Measurements from ENCODE around the gene RMND1.

RMND1 gene

DNA sequence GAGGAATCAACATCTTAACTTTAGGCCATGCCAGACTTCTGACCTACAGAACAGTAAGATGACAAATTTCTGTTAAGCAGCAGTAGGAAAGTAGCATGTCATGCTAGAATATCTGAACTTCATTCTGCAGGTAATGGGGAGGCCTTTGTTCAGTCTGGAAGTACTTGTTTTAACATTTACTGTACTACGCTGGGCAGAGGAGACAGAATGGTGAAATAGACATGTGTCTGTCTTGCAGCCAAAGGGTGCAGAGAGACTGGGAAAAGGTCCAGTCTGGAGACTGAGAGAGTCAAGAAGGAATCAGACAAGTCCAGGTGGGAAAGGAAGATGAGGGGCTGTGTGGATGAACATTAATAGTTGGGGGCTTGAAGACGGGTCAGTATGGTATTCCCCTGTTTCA is 43.1 kb downstream of the RMND1 start:
- no peaks in the 10 kb centered on the region for H3K4me1 ChIP-seq
- no peak overlapping the region for H3K4me2 ChIP-seq (ENCODE audit: low read length)
- no peak overlapping the region for H3K27ac ChIP-seq
- no peaks in the 10 kb centered on the region for H3K36me3 ChIP-seq (ENCODE audit: control insufficient read depth, insufficient read depth, low read length)
- H3K79me2 ChIP-seq = no peaks in the 10 kb centered on the region
- H3K4me3 ChIP-seq (ENCODE audit: low read depth, low read length) = no peak overlapping the region
- TF ChIP-seq CTCF (IDR thresholded peaks at IDR 0.05) = no peak
- H2AFZ ChIP-seq = no peak overlapping the region
- no peak overlapping the region for H3K9ac ChIP-seq
- no peaks in the 10 kb centered on the region for H3K27me3 ChIP-seq (ENCODE audit: control insufficient read depth, insufficient read depth, low read length)
- no peaks in the 10 kb centered on the region for H3K9me3 ChIP-seq (ENCODE audit: control insufficient read depth, low read length)

- no peaks in the 10 kb centered on the region for H3K9me3 ChIP-seq (ENCODE audit: control insufficient read depth, low read length)
- H3K4me3 ChIP-seq (ENCODE audit: low read depth, low read length) = no peak overlapping the region
- no peaks in the 10 kb centered on the region for H3K27me3 ChIP-seq (ENCODE audit: control insufficient read depth, insufficient read depth, low read length)
- no peaks in the 10 kb centered on the region for H3K4me1 ChIP-seq
- H3K79me2 ChIP-seq = peaks cover 20% of the 10 kb centered on the region
- H2AFZ ChIP-seq = no peak overlapping the region
- H3K4me2 ChIP-seq (ENCODE audit: low read length) = no peak overlapping the region
- TF ChIP-seq CTCF (IDR thresholded peaks at IDR 0.05) = no peak
- H3K27ac ChIP-seq = no peak overlapping the region
- no peaks in the 10 kb centered on the region for H3K36me3 ChIP-seq (ENCODE audit: control insufficient read depth, insufficient read depth, low read length)
- no peak overlapping the region for H3K9ac ChIP-seq
Observed at GRCh38 chr6:151403919-151404308, 48.0 kb downstream of the RMND1 start.

GRCh38 chr6:151402228-151402627 is 49.7 kb downstream of the RMND1 start:
- H3K9ac ChIP-seq = no peak overlapping the region
- H2AFZ ChIP-seq = no peak overlapping the region
- no peak overlapping the region for H3K4me3 ChIP-seq (ENCODE audit: low read depth, low read length)
- H3K9me3 ChIP-seq (ENCODE audit: control insufficient read depth, low read length) = no peaks in the 10 kb centered on the region
- H3K27me3 ChIP-seq (ENCODE audit: control insufficient read depth, insufficient read depth, low read length) = no peaks in the 10 kb centered on the region
- no peaks in the 10 kb centered on the region for H3K4me1 ChIP-seq
- H3K27ac ChIP-seq = no peak overlapping the region
- TF ChIP-seq CTCF (IDR thresholded peaks at IDR 0.05) = no peak
- peaks cover 35% of the 10 kb centered on the region for H3K79me2 ChIP-seq
- no peaks in the 10 kb centered on the region for H3K36me3 ChIP-seq (ENCODE audit: control insufficient read depth, insufficient read depth, low read length)
- H3K4me2 ChIP-seq (ENCODE audit: low read length) = no peak overlapping the region

DNA sequence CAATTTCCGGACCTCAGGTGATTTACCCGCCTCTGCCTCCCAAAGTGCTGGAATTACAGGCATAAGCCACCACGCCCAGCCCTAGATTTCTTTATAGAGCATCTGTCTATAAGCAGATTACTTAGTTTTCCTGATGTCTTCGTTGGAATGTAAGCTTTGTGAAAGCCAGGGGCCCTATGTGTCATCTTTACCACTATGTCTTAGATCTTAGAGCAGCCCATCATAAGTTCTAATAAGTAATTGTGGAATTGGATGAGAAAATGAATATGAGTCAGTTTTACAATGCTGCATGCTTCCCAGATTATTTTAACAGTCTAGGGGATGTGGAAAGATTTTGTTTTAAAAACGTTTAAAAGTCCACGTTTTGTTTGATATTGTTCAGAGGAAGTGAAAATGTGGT is 51.5 kb downstream of the RMND1 start:
- Histone ChIP-seq H3K79me2 (peaks cover 46% of the 10 kb centered on the region), H3K36me3 (ENCODE audit: control insufficient read depth, insufficient read depth, low read length) (no peaks in the 10 kb centered on the region)

More for the DNA sequence above, 51.5 kb downstream of the RMND1 start:
- no peak for TF ChIP-seq CTCF (IDR thresholded peaks at IDR 0.05)
- H3K4me1 ChIP-seq = no peaks in the 10 kb centered on the region
- no peak overlapping the region for H3K4me3 ChIP-seq (ENCODE audit: low read depth, low read length)
- H3K27ac ChIP-seq = no peak overlapping the region
- H2AFZ ChIP-seq = no peak overlapping the region
- H3K9me3 ChIP-seq (ENCODE audit: control insufficient read depth, low read length) = no peaks in the 10 kb centered on the region
- no peaks in the 10 kb centered on the region for H3K27me3 ChIP-seq (ENCODE audit: control insufficient read depth, insufficient read depth, low read length)
- H3K9ac ChIP-seq = no peak overlapping the region
- no peak overlapping the region for H3K4me2 ChIP-seq (ENCODE audit: low read length)

Data from parathyroid adenoma (tissue), 2 donors.